ENCODE measurements around the gene ANKRD1.

ANKRD1 gene

GRCh38 chr10:90935581-90936275, 14.8 kb upstream of the ANKRD1 start:
- DNase-seq = no peak

GRCh38 chr10:90930971-90931871, 10.3 kb upstream of the ANKRD1 start:
- DNase-seq = no peak

- DNase-seq = no peak
Measured at GRCh38 chr10:90930070-90930837, 9.4 kb upstream of the ANKRD1 start.

GRCh38 chr10:90929179-90929578, 8.3 kb upstream of the ANKRD1 start:
- no peak for DNase-seq

- DNase-seq = no peak
Measured at GRCh38 chr10:90927293-90927692, 6.4 kb upstream of the ANKRD1 start.

GRCh38 chr10:90925079-90926029, 4.5 kb upstream of the ANKRD1 start:
- no peak for DNase-seq

- no peak for DNase-seq
Measured at GRCh38 chr10:90924552-90924951, 3.7 kb upstream of the ANKRD1 start.

GRCh38 chr10:90923111-90923731, 2.3 kb upstream of the ANKRD1 start:
- no peak for DNase-seq

GRCh38 chr10:90921906-90922305, 1.0 kb upstream of the ANKRD1 start:
- no peak for DNase-seq

- no peak for DNase-seq
Measured at GRCh38 chr10:90919683-90920574, 958 bp downstream of the ANKRD1 start.

GRCh38 chr10:90917968-90918318, 2.9 kb downstream of the ANKRD1 start:
- DNase-seq = no peak

- no peak for DNase-seq
Measured at GRCh38 chr10:90917238-90917967, 3.5 kb downstream of the ANKRD1 start.

- no peak for DNase-seq
Measured at GRCh38 chr10:90916392-90917237, 4.3 kb downstream of the ANKRD1 start.

- no peak for DNase-seq
Measured at GRCh38 chr10:90915766-90916075, 5.2 kb downstream of the ANKRD1 start.

- no peak for DNase-seq
Measured at GRCh38 chr10:90914992-90915765, 5.7 kb downstream of the ANKRD1 start.

- no peak for DNase-seq
Measured at GRCh38 chr10:90913774-90914420, 7.0 kb downstream of the ANKRD1 start.

- no peak for DNase-seq
Measured at GRCh38 chr10:90912854-90913479, 7.9 kb downstream of the ANKRD1 start.

Data from CD4-positive, alpha-beta T cell treated with Interferon alpha-2 for 1 hour (primary cell).